Hematopoietic multipotent progenitor cell treated with erythropoietin and hydrocortisone succinate and interleukin-3 and kit ligand, for 8 days (in vitro differentiated cells): ENCODE measurements around the gene PTPN4.
A peak's percentile ranks its signal among the peaks of the same experiment; 100 is the strongest.

ENCODE experiments used
- DNase-seq: peaks from one replicate; pipeline ENCODE4 v3.0.0-alpha.2; 2015

Gene PTPN4

GRCh38 chr2:119860924-119861323 lies 101.2 kb downstream of the PTPN4 start:
- peak; percentile 12 for DNase-seq

DNA sequence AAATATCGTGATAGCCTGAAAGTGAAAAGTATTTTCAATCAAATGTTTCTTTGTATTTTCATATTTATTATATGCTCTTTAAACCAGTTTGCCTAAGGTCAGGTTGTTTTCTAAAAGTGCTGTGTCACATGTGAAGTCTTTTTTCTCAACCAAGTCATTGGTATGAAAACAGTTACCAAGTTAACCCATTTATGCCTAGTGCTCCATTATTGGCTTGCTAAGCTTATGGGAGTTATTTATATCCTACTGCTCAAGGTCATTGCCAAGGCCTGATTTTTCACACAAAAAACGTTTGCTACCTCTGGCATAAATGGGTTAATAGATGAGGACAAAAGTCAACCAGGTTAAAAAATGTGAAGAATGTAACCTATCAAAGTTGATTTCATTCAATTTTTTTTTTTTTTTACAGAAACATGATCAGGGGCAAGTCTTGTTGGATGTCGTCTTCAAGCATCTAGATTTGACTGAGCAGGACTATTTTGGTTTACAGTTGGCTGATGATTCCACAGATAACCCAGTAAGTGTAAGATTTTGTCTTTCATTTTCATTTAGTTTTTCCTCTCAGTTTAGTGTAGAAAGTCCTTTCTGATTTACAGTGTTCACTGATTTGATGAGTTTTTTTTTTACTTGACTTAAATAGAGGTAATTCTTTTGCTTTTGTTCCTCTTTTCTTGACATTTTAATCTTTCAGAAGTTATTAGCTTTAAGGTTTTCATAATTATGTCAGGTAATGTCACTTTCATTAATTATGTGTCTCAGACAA lies 102.6 kb downstream of the PTPN4 start:
- no peak for DNase-seq

- peak; percentile 16 for DNase-seq
Measured at GRCh38 chr2:119864318-119864717, 104.6 kb downstream of the PTPN4 start.

DNA sequence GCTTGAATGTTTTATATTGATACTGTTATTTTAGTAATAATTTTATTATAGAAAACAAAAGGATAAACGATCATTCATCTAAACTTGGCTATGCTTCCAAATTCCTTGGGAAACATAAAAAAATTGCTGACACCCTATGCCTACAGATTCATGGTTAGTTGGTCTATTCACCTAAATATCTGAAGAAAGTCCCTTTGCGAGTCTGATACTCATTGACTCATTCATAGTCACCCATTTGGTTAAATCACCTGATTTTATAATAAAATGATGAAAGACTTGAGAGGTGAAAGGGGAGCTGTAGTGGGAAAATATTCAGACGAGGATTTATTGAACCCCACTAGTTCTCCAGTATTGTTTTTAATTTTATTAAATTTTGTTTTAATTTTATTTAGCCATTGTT lies 112.0 kb downstream of the PTPN4 start:
- DNase-seq: no peak

- DNase-seq: no peak
Measured at GRCh38 chr2:119873350-119874315, 113.9 kb downstream of the PTPN4 start.

DNA sequence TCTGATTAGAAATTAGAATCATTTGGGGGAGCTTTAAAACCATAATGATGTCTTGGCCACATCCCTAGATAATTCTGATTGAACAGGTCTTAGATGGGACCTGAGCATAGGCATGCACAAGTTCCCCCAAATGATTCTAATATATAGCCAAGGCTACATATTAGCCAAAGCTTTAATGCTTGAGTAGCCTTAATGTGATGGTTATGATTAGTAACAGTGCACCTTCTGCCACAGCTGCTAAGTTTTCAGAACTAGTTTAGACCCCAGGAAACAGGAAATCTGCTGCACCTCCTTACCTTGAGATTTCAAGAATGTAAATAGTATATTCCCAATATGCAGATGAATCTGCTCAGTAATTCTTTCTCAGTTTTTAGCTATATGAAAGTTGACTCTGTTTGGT lies 119.8 kb downstream of the PTPN4 start:
- DNase-seq: no peak

GRCh38 chr2:119888680-119889079 lies 129.0 kb downstream of the PTPN4 start:
- DNase-seq: no peak

- DNase-seq: no peak
Measured at GRCh38 chr2:119897736-119898395, 138.1 kb downstream of the PTPN4 start.

DNA sequence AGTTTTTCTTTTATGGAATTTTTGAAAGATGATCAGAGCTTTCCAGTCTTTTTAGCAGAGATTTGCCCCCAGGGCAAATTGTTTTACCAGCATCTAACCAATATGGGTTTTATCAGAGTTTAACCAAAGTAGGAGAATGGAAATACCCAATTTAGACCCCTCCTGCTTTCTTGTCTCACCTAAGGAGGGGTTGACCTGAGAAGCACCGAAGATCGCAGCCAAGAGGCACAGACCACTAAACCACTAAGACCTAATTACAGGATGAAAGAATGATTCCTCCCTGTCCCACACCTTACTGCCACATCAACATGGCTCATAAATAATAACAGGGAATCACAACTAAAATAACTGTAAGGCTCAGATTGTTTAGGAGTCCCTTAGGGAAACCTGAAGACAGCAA lies 141.3 kb downstream of the PTPN4 start:
- no peak for DNase-seq

- DNase-seq: no peak
Measured at GRCh38 chr2:119910566-119910965, 150.8 kb downstream of the PTPN4 start.

GRCh38 chr2:119914266-119914665 lies 154.5 kb downstream of the PTPN4 start:
- DNase-seq: no peak

DNA sequence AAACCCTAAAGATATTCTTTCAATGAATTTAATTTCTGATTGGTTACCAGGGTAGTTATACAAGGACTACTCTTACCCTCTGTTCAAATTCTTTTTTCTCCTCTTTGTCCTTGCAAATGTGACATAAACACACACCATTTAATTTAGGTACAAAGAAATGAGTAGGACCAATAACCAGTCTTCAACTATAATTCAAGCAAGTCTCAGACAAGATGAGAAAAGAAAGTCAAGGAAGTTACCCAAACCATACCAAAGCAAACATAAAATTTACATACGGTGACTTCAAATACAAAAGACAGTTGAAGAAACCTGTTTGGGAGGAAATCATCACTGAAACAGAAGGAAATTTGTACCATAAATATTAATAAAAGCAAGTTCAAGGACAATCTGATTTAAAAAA lies 162.1 kb downstream of the PTPN4 start:
- no peak for DNase-seq

DNA sequence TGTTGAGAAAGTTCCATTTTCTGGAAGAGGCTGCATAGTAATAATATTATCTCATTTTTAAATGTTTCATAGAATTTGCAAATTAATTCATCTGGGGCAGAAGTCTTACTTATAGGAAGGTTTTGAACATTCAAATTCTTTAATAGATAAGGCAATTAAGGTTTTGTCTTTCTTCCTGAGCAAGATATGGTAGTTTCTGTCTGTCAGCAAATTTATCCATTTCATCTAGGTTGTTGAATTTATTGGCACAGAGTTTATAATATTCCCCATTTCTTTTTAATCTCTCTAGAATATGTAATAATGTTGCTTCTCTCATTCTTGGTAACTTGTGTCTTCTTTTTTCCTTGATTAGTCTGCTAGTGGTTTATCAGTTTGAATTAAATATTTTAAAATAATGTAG lies 163.0 kb downstream of the PTPN4 start:
- no peak for DNase-seq

- peak; percentile 22 for DNase-seq
Measured at GRCh38 chr2:119929537-119929936, 169.8 kb downstream of the PTPN4 start.

DNA sequence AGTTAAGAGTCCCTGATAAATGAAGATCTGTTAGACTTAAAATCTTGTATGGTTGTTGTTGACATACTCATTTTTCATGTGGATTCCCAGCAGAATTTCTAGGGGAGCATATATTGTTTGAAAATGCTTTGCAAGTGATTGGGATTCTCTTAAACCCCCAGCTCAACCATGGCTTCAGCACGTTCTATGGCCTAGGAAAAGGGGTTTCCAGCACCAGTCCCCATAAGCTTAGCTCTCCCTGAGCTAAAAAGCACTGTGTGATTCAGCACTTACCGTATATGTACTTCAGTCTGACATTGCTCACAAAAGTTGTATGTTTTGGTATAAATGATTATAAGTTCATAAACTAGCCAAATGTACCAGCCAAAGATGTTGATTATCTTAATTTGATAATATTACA lies 173.1 kb downstream of the PTPN4 start:
- no peak for DNase-seq

GRCh38 chr2:119934319-119934718 lies 174.6 kb downstream of the PTPN4 start:
- DNase-seq: no peak

DNA sequence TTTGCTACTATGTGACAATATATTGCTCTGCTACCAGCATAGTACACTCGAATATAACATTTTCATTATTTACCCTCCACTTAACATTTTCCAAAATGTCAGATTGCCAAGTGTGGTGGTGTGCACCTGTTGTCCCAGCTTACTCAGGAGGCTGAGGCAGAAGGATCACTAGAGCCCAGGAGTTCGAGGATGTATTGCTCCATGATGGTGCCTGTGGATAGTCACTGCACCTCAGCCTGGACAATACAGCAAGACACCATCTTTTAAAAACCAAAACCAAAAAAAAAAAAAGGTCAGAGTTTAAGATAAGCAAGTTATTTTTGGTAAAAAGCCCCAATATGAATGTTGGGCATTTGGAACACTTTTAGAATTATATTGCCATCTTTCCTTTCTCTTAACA lies 178.0 kb downstream of the PTPN4 start:
- no peak for DNase-seq

DNA sequence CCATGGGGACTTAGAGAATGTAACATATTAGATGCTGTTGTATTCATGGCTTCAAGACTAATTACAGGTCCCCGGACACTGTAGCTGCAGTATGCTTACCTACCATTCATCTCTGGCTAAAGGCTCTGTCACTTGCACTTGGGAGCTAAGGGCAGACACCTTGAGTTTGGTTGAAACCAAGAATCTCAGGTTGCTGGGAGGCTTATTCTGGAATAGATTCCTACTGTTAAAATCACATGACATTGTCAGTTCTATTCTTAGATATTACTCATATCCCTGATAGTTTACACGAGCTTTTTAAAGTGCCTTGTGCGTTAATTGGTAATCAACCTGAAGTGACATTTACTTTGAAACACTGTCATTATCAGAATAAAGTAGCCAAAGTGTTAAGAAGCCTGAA lies 180.2 kb downstream of the PTPN4 start:
- no peak for DNase-seq

DNA sequence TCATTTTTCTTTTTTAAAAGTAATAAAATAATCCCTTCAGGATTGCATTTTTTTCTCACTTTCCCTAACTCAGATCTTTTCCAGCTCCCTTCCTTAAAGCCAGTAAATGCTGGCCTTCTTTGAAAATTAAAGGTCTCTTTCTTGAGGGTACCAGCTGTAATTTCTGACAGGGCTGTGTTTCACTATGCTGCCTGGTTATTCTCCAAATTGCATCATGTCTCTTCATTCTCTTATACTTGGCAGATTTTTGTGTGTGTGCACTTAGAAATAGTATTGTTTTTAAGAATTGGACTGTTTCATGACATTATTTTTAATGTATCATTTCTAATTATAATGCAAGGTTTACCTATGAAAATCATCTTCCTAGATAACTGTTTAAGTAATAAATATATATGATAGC lies 181.1 kb downstream of the PTPN4 start:
- no peak for DNase-seq

DNA sequence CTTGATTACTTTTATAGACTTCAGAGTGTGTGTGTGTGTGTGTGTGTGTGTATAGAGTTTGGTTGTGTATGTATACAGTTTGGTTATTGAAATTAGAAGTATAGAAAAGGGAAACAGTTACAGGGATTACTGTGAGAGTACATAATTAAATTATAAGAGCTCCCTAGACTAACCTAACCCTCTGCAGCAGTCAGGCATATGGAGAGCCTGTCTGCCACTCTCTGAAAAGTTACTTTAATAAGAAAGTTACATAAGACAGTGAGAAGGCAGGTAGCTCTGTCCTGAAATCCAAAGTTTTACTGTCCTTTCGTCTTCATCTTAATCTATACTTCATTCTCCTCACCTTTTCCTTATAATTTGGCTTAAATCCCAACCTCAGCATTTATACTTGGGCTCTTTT lies 181.7 kb downstream of the PTPN4 start:
- DNase-seq: no peak

GRCh38 chr2:119941981-119942513 lies 182.3 kb downstream of the PTPN4 start:
- no peak for DNase-seq

DNA sequence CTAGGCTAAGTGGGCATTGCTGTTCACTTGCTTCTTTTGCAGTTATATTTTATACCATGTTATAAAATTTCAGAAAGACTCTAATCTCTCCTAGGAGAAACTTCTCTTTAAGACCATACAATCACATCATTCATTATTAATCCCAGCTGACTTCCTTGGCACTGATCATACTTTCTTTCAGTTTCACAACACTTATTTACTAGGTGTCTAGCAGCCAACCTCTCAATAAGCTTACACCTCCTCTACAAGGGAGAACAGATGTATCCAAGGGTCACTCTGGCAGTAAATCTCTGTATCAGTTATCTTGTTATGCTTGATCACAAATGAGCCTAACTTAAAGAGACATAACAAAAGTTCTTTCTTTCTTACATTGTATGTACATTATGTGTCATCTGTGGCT lies 183.3 kb downstream of the PTPN4 start:
- no peak for DNase-seq

- DNase-seq: no peak
Measured at GRCh38 chr2:119947535-119947934, 187.8 kb downstream of the PTPN4 start.
